HG02642 (cell line): ENCODE data around the gene BMP2K.
"Not testable (repeated sequence)": the region's sequence is repeated elsewhere in the genome, so short reads cannot be mapped to it uniquely, and the experiment has no call there.

Experiments used
- ATAC-seq: cut with Tn5 transposase; IDR thresholded peaks from one replicate; pipeline ENCODE4 v1.9.1; 2021; ENCODE audit warnings: mild to moderate bottlenecking; ENCODE audit not compliant: unreplicated experiment, poor library complexity

BMP2K gene

DNA sequence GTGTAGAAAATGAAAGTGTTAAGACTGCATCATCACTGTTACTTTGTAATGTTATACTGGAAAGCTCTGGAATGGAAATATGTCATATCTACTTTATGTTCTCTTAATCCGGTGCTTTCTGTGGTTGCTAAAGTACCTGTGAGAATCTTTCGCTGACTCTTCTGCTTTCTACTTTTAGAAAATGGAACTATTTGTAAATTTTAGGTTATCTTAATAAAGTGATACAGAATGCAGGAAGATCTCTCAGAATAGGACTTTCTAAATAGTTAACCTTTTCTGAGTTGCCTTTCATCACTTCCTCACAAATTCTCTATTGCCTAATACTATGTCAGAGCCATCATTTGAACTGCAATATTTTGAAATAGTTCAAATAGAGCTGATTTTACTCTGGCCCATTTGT is 69.3 kb downstream of the BMP2K start:
- ATAC-seq = peak; percentile 71

DNA sequence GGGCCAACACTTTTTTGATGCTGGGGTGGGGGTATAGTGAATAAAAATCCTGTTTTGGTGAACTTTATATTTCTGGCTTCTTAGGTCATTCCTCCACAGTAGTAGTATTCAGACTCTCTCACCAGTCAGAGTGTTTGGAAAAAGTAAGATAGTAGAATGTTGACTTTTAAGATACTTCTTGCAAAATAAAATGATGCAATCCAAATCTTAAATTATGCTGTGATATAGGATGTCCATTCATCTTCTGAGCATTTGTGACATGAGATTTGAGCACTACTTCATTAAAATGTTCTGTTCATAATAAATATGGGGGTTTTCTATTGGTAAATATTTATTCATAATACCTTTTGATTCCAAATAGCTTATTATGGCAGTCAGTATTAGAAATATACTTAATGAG is 70.1 kb downstream of the BMP2K start:
- no peak for ATAC-seq

DNA sequence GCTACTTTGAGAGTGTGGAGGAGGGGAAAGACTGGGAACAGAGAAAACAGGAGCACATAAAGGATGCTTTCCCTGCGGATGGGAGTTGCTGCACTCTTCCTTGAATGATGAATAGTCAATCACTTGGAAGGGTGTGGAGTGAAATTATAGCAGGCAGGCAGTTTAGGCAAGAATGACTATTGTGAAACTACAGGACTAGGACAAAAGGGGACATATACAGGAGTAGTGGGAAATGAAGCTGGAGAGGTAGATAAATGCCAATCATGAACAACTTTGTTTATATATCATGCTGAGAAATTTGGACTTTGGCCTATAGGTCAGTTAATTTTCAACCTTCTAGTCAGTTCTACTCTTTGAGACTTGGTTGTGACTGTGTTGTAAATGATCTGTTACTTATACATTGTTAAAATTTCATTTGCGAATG is 86.2 kb downstream of the BMP2K start:
- ATAC-seq = no peak

DNA sequence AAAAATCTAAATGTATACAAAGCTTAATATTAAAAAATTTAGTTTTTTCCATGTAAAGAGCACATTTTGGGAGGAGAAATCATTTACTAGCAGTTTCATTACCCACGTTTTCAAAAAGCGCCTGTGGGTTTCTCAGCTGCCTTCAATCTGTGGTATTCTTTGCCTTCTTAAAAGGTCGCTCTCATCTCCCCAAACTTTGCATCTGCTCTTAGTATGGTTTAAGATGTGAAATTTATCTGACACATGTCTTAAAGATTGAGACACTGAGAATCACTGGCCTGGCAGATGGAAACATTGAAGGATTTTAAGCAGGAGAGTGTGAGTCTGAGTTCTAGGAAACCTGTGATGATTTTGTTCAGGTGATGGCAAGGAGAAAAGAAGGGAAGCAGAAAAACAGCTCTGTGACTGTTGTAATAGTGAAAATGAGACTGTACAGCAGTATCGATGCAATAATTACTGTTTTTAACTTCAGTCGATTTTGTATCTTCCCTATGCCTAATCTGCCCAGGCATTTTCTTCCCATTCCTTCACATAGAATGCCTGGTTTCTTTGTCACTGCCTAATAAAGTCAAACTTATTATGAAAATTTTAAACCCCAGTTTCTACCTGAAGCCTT is 87.2 kb downstream of the BMP2K start:
- ATAC-seq = peak; percentile 46

DNA sequence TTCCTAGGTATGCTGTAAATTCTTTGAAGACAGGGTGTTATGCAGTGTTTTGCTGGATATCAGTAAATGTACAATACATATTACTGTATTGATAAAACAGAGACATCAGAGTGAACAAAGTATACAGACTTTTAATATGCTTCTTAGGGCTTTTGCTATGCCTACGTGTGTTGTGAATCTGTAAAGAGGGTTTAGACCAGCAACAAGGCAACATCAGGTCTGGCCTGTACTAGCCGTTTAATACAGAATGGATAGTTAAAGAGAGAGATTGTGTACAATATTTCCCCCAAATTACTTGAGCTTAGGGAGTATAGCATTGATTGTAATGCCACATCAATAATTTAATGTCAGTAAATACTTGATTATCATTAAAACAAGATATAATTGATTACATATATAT is 87.8 kb downstream of the BMP2K start:
- no peak for ATAC-seq

DNA sequence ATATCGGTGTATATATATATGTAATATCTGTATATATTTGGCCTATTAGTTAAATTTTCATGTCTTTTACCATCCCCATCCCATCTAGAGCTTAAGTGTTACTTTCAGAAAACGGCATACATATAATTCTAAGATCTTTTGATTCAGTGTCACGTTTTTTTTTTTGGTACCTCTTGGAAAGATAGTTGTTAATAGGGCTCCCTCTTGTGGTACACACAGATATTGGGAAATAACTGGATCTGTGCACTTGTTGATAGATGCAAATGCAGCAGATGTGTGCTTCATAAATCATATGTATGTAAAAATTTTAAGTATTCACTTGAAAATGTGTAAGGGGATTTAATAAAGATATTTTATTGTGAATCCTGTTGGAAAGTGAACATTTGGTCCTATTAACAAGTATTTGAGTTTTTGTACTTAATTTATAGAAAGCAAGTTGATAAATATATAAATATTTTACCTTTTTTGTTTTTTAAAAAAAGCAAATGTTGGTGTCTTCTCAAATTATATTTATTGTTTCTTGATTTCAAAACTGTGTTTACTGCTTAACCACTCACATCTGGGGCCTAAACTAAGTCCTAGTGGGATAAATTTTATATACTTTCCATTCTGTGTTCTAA is 88.4 kb downstream of the BMP2K start:
- ATAC-seq = peak; percentile 68

DNA sequence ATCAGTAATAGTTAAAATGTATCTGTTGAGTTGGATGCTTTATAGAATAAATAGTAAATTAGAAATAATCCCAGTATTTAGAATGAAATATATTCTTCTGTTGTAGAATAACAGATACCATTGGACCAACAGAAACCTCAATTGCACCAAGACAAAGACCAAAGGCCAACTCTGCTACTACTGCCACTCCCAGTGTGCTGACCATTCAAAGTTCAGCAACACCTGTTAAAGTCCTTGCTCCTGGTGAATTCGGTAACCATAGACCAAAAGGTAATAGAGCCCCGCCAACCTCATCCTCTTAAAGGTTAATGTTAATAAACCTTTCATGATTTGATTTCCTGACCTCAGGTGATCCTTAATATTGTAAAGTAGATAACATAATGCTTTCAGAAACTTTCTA is 89.3 kb downstream of the BMP2K start:
- ATAC-seq = no peak

DNA sequence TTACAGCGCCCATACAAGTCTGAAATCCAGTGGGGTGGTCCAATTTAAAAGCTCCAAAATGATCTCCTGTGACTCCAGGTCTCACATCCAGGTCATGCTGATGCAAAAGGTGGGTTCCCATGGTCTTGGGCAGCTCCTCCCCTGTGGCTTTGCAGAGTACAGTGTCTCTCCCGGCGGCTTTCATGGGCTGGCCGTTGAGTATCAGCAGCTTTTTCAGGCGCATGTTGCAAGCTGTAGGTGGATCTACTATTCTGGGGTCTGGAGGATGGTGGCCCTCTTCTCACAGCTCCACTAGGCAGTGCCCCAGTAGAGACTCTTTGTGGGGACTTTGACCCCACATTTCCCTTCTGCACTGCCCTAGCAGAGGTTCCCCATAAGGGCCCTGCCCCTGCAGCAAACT is 92.6 kb downstream of the BMP2K start:
- ATAC-seq = not testable (repeated sequence)

DNA sequence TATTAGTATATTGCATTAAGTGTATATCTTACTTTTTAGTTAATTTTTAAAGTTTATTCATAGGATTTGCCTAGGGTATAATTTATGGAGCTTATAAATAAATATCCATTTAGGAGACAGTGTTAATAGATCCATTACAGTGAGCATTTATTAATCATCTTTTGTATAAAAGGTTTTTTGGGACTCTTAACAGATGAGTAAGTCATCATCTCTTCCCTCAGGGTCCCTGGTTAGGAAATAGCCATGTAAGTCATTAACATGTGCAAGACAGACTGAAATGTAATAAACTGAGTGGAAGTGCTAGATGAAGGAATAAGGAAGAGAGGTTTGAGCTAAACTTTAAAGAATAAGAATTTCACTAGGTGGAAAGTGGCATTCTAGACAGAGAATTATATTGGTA is 93.9 kb downstream of the BMP2K start:
- ATAC-seq = no peak

DNA sequence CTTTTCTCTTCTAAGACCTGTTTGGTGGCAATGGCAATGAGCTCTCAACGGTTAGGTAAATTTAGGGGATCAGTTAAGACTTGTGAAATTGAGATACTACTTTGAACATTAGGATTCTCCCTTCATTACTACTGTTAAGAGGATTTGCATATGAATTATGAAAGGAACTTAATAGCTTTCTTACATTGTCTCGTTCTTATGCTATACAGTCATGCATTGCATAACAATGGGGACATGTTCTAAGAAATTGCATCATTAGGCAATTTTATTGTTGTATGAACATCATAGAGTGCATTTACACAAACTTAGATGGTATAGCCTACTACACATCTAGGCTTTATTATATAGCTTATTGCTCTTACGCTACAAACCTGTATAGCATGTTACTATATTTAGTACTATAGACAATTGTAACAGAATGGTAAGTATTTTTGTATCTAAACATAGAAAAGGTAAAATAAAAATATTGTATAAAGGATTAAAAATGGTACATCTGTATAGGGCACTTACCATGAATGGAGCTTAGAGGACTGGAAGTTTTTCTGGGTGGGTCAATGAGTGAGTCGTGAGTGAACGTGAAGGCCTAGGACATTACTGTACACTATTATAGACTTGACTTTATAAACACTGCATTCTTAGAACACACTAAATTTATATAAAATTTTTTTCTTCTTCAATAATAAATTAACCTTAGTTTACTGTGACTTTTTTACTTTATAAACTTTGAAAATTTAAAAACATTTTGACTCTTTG is 100.6 kb downstream of the BMP2K start:
- ATAC-seq = no peak

DNA sequence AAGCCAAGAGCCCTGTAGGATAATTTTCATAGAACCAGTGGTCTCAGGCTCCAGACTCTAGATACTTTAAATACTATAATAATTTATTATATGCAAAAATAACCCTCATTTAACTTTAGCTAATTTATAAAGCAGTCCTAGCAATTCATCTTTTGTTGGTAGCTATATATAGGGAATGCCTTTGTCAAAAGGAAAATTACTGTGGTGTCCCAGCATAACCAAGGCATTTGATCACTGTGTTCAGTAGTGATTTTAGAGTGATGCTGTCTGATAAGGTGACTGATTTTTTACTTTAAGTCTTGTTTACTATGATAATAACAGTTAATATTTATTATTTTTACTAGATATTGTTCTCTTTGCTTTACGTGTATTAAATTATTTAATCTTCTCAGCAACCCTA is 101.9 kb downstream of the BMP2K start:
- ATAC-seq = no peak

DNA sequence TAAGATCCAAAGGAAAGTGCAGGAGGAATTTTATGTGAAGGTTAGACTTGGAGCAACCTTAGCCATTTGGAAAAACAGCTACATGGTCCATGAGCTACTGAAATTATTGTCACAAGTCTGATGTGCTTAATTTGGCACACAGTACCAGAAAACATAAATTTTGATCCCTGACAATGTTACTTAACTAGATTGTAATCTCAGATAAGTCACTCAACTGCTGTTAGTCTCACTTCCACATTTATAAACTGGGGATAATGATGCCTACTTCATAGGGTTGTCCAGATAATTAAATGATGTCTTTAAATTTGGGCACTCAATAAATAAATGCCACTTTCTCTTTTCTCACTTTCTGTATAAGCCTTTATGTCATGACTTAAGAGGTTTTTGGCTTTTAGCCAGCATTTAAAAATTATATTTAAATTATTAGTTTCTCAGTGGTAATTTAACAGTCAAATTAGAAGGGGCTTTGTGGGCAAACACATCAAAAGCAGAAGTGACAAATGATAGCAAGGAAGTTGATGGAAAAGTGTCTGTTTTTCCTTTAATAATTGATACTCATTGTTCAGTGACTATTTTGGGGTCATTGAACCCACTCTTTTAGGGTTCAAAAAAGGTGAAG is 104.8 kb downstream of the BMP2K start:
- no peak for ATAC-seq

DNA sequence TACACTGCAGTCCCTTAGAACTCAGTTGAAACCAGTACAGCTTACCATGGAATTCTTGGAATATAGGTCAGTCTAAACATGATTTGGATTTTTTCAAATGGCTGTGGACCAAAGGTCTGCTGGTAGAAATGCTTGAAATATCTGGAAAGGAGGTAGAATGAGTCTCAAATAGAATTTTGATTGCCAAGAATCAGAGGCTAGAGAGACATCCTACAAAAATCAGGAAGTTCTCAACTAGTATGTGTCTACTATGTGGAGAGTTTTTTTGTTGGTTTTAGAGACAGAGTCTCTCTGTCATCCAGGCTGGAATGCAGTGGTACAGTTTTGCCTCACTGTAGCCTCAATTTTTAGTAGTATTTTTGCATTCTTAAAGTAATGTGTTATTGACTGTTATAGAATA is 109.4 kb downstream of the BMP2K start:
- no peak for ATAC-seq

DNA sequence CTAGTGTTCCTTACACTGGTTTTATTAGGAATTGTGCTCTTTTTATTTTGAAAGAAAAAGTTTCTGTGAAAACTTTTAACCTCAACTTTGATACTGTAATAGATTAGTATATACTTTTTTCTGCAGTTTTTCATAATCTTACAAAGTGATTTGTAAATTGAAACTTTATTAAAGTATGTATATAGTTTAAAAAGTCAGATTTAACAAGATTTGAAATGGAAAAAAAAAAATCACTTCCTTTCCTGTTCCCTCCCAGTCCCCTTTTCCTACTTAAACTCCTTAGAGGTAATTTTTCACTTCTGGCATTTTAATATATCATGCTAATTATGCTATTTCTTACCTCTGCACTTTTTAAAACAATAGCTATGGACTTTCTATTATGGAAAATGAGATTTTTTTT is 113.8 kb downstream of the BMP2K start:
- no peak for ATAC-seq

DNA sequence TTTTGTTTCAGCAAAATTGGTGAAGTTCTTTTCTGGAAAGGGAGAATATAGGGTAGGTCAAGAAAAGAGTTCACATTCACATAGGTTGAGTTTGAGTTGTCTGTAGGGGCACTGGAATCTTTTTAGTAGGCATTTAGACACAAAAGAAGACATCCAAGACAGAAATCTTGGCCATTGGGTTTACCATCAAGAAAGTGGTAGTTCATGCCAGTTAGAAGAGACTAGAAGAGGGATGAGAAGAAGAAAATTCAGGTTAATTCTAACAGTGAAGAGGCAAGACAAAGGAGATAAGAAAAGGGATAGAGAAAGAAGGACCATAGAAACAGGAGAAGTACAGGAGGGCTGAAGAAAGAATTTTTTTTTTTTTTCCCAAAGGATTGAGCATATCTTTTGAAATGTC is 123.2 kb downstream of the BMP2K start:
- no peak for ATAC-seq

DNA sequence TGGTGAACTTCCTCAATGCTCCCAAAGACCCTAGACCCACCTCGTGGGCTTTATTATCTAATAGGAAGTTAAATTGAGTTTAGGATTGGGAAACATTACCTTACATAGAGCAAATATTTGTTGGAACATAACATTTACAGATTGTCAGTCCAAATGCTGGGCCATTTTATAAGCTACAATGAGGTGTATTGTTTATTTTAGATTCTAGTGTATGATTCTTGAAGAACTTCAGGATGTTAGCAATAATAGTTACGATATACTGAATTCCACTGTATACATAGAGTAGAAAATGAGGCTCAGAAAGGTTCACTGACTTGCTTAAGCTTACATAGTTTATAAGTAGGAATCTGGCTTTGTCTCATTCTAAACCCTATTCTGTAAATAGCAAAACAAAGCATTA is 125.7 kb downstream of the BMP2K start:
- no peak for ATAC-seq

DNA sequence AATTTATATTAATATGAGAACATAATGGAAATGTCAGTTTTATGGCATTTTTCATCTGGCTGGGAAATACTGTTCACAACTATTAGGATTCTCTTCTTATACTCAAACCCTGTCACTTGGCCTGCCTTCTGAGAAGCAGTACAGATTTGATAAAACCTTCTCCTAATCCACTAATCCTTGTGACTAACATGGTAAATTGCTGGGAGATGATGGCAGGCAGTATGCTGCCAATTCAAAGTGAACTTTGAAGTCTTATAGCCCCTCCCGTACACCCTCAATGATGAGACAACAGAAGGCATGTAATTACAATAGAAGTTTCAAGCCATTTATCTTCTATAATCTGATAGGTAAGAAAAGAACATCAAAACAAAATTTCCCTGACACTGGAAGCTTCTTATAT is 126.1 kb downstream of the BMP2K start:
- no peak for ATAC-seq

DNA sequence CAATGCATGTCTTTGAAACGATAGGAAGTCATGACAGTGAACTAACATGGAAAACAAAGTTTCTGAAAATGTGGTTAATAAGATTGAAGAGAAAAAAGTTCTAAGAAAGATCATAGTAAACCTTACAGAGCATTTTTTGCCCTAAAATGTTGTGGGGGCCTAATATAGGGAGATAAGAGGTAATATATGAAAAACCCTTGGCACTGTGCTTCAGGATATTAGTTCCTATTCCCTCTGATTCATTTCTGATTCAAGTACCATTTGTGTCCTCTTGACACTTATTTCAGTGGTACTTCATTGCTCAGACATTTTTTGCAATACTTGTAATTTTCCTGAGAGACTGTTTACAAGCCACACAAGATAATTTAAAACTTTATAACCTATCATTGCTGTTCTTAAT is 128.0 kb downstream of the BMP2K start:
- ATAC-seq = no peak

DNA sequence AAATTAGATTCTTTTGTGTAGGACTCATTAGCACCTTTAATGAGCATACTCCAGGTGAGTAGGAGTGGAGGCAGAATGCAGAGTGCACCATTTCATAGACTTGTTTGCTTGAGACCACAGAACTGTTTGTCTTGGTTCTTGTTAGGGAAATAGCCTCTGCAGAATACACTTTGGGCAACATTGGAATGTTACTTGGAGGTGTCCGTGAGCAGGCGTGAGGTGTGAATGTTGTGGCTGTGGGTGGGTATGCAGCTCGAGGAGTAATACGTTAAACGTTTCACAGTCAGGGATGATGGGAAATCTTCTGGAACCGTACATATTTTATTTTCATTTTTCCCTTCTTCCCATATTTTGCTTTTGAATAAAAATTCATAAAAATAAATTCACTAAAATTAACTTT is 131.5 kb downstream of the BMP2K start:
- no peak for ATAC-seq

DNA sequence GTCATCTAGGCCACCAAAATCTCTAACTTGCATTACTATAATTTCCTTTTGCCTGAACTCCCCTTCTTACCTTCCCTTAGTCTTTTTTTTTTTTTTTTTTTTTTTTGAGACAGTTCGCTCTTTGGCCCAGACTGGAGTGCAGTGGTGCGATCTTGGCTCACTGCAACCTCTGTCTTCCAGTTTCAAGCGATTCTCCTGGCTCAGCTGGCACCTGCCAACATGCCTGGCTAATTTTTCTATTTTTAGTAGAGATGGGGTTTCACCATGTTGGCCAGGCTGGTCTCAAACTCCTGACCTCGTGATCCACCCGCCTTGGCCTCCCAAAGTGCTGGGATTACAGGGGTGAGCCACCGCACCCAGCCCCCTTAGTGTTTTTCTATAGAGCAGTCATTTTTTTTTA is 132.8 kb downstream of the BMP2K start:
- ATAC-seq = not testable (repeated sequence)

DNA sequence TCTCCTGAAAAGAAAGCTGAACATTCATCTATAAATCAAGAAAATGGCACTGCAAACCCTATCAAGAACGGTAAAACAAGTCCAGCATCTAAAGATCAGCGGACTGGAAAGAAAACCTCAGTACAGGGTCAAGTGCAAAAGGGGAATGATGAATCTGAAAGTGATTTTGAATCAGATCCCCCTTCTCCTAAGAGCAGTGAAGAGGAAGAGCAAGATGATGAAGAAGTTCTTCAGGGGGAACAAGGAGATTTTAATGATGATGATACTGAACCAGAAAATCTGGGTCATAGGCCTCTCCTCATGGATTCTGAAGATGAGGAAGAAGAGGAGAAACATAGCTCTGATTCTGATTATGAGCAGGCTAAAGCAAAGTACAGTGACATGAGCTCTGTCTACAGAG is 134.5 kb downstream of the BMP2K start:
- no peak for ATAC-seq
